Neuronal stem cell (in vitro differentiated cells): Measurements from ENCODE around the gene ADCY10. TPM values are rescaled to one million over a fixed set of nuclear protein-coding genes. Genes with fewer than 3 reads are reported as not detected.

ENCODE experiments used
- DNase-seq: peaks from one replicate; pipeline ENCODE4 v3.0.0-alpha.2; 2013; ENCODE audit warnings: low spot score
- H2AFZ ChIP-seq: one replicate; pipeline ENCODE4 v1.6.1; 2013; ENCODE audit warnings: mild to moderate bottlenecking, low read length, inconsistent platforms
- H2AK5ac ChIP-seq: 2 replicates; pipeline ENCODE4 v1.6.1; 2013; ENCODE audit warnings: low read depth, mild to moderate bottlenecking, inconsistent platforms, low read length, moderate library complexity, mixed read lengths
- H2BK120ac ChIP-seq: 2 replicates; pipeline ENCODE4 v1.6.1; 2013; ENCODE audit warnings: low read depth, mild to moderate bottlenecking, inconsistent platforms, low read length, moderate library complexity, mixed read lengths
- H2BK12ac ChIP-seq: one replicate; pipeline ENCODE4 v1.6.1; 2013; ENCODE audit warnings: low read length, inconsistent platforms
- H2BK15ac ChIP-seq: 2 replicates; pipeline ENCODE4 v1.6.1; 2013; ENCODE audit warnings: mild to moderate bottlenecking, low read length, inconsistent platforms, mixed read lengths
- H2BK5ac ChIP-seq: one replicate; pipeline ENCODE4 v1.6.1; 2013; ENCODE audit warnings: inconsistent platforms, mild to moderate bottlenecking, low read length, moderate library complexity
- H3K14ac ChIP-seq: one replicate; pipeline ENCODE4 v1.6.1; 2013; ENCODE audit warnings: low read length, inconsistent platforms
- H3K18ac ChIP-seq: 2 replicates; pipeline ENCODE4 v1.6.1; 2013; ENCODE audit warnings: low read length, inconsistent platforms
- H3K23ac ChIP-seq: 2 replicates; pipeline ENCODE4 v1.6.1; 2013; ENCODE audit warnings: low read depth, mild to moderate bottlenecking, mixed read lengths, low read length, inconsistent platforms; ENCODE audit not compliant: poor library complexity
- H3K27ac ChIP-seq: replicated peaks from 3 replicates; pipeline ENCODE4 v1.5.1; 2013; ENCODE audit warnings: low read length, inconsistent platforms
- H3K27me3 ChIP-seq, 3 experiments: 2 replicates each; pipeline ENCODE4 v1.6.1; 2013; ENCODE audit warnings: low read length in 3 of 3, mild to moderate bottlenecking in 2 of 3, inconsistent platforms in 1 of 3, low read depth in 1 of 3, mixed read lengths in 1 of 3, moderate library complexity in 1 of 3; ENCODE audit not compliant: control insufficient read depth in 3 of 3, insufficient read depth in 3 of 3
- H3K36me3 ChIP-seq, 2 donors: replicated peaks in 1 of 2; 2 replicates each; pipeline ENCODE4 v1.6.1; 2013; ENCODE audit warnings: low read length in 2 of 2; ENCODE audit not compliant: control insufficient read depth in 2 of 2, insufficient read depth in 2 of 2
- H3K4ac ChIP-seq: 2 replicates; pipeline ENCODE4 v1.6.1; 2013; ENCODE audit warnings: inconsistent platforms, mild to moderate bottlenecking, low read length, moderate library complexity
- H3K4me1 ChIP-seq, 2 donors: 1 replicate in 1 of 2; 2 replicates in 1 of 2; pipeline ENCODE4 v1.6.1; 2013; ENCODE audit warnings: low read length in 2 of 2, low read depth in 1 of 2; ENCODE audit not compliant: control insufficient read depth in 2 of 2, insufficient read depth in 1 of 2
- H3K4me2 ChIP-seq: one replicate; pipeline ENCODE4 v1.6.1; 2013; ENCODE audit warnings: mild to moderate bottlenecking, low read length, inconsistent platforms; ENCODE audit not compliant: insufficient read depth, poor library complexity, severe bottlenecking
- H3K4me3 ChIP-seq, 2 donors: 2 replicates each; pipeline ENCODE4 v1.5.1; 2013; ENCODE audit warnings: low read length in 2 of 2, mild to moderate bottlenecking in 2 of 2, inconsistent platforms in 1 of 2, moderate library complexity in 1 of 2
- H3K79me1 ChIP-seq: one replicate; pipeline ENCODE4 v1.6.1; 2013; ENCODE audit warnings: low read depth, mild to moderate bottlenecking, inconsistent platforms, low read length, moderate library complexity
- H3K9ac ChIP-seq: one replicate; pipeline ENCODE4 v1.6.1; 2013; ENCODE audit warnings: mild to moderate bottlenecking, low read depth, low read length, inconsistent platforms; ENCODE audit not compliant: poor library complexity
- H3K9me3 ChIP-seq, 2 donors: replicated peaks in 1 of 2; 2 replicates each; pipeline versions ENCODE3 to v1.6.1; 2013; ENCODE audit warnings: low read length in 2 of 2, mild to moderate bottlenecking in 2 of 2, inconsistent platforms in 1 of 2, low read depth in 1 of 2, mixed read lengths in 1 of 2, moderate library complexity in 1 of 2; ENCODE audit not compliant: control insufficient read depth in 2 of 2, insufficient read depth in 1 of 2
- H4K8ac ChIP-seq: one replicate; pipeline ENCODE4 v1.6.1; 2013; ENCODE audit warnings: low read depth, mild to moderate bottlenecking, inconsistent platforms, low read length, moderate library complexity
- H4K91ac ChIP-seq: one replicate; pipeline ENCODE4 v1.6.1; 2013; ENCODE audit warnings: low read length, low read depth, mild to moderate bottlenecking, inconsistent platforms; ENCODE audit not compliant: poor library complexity
- WGBS, 2 donors: extraction: QIAGEN DNeasy Blood & Tissue Kit; methylation state at CpG; one replicate each; pipeline ENCODE4 v1.1.7; 2013; ENCODE audit warnings: missing lambda C conversion rate in 2 of 2, mixed read lengths in 1 of 2; ENCODE audit not compliant: insufficient read length in 2 of 2, insufficient replicate concordance in 1 of 2; ENCODE audit errors: extremely low coverage in 2 of 2; 5-methylcytosine and 5-hydroxymethylcytosine counted together
- polyA plus RNA-seq, 2 experiments: library from polyadenylated mRNA; stranded (reverse); fragments of 200-250 nt; gene quantifications; one replicate each; pipeline ENCODE4 v1.2.3, GENCODE V29; 2013

Gene ADCY10
- polyA plus RNA-seq (2013, experiment 1 of 2), result 0.04 TPM
- 0.08 TPM for polyA plus RNA-seq (2013, experiment 2 of 2)

GRCh38 chr1:167913895-167914496, at the start of gene ADCY10:
TSS of gene ADCY10 (minus strand) at chr1:167914134. CDS start at chr1:167905140, 8,994 bp downstream.
- Histone ChIP-seq H4K8ac (no peak within 1 kb of the TSS), H2BK120ac (no peak within 1 kb of the TSS), H2BK15ac (no peak within 1 kb of the TSS), H3K27me3 (no peaks in the 10 kb centered on the region), H2BK12ac (no peak within 1 kb of the TSS), H3K4me3 (no peak within 1 kb of the TSS), H3K27ac (no peak within 1 kb of the TSS), H2BK5ac (no peak within 1 kb of the TSS), H3K18ac (no peak within 1 kb of the TSS), H3K23ac (no peak within 1 kb of the TSS), H3K4me1 (no peaks in the 10 kb centered on the region), H3K9ac (no peak within 1 kb of the TSS), H2AFZ (no peak within 1 kb of the TSS), H3K9me3 (peaks cover 3 to 11% of the 10 kb centered on the region in 2 donors), H3K36me3 (peaks cover 1 to 8% of the 10 kb centered on the region in 2 donors), H3K14ac (no peak within 1 kb of the TSS), H3K4ac (no peak within 1 kb of the TSS), H2AK5ac (no peak within 1 kb of the TSS), H3K4me2 (no peak within 1 kb of the TSS), H4K91ac (no peak within 1 kb of the TSS), H3K79me1 (no peaks in the 10 kb centered on the region)
- WGBS, 2 donors, result no CpG with 5 or more reads among the region's 9 CpGs
- DNase-seq, result no peak

GRCh38 chr1:167957710-167958109, 43.8 kb upstream of the ADCY10 start:
- Histone ChIP-seq H3K4me2 (no peak overlapping the region), H3K9ac (no peak overlapping the region), H2BK12ac (no peak overlapping the region), H3K36me3 (peaks cover 0 to 16% of the 10 kb centered on the region in 2 donors), H4K8ac (no peak overlapping the region), H2AFZ (no peak overlapping the region), H3K9me3 (peaks cover 0 to 6% of the 10 kb centered on the region in 2 donors), H3K18ac (no peak overlapping the region), H3K27ac (no peak overlapping the region), H3K23ac (no peak overlapping the region), H2BK5ac (no peak overlapping the region), H4K91ac (no peak overlapping the region), H3K4ac (no peak overlapping the region), H3K27me3 (no peaks in the 10 kb centered on the region), H3K79me1 (no peaks in the 10 kb centered on the region), H3K4me3 (no peak overlapping the region), H3K4me1 (no peaks in the 10 kb centered on the region), H2BK15ac (no peak overlapping the region), H2BK120ac (no peak overlapping the region), H3K14ac (no peak overlapping the region), H2AK5ac (no peak overlapping the region)
- no peak for DNase-seq

- Histone ChIP-seq H3K23ac (no peak overlapping the region), H3K4me1 (no peaks in the 10 kb centered on the region), H3K36me3 (peaks cover 0 to 19% of the 10 kb centered on the region in 2 donors)
Measured at GRCh38 chr1:167955915-167956314, 42.0 kb upstream of the ADCY10 start.

GRCh38 chr1:167950569-167950968, 36.6 kb upstream of the ADCY10 start:
- H3K9me3 ChIP-seq, result peaks cover 0 to 6% of the 10 kb centered on the region in 2 donors
- no peak overlapping the region for H3K23ac ChIP-seq
- no peak overlapping the region for H3K27ac ChIP-seq
- WGBS, 2 donors, result no CpG with 5 or more reads among the region's 1 CpG
- H2BK120ac ChIP-seq, result no peak overlapping the region
- H3K4ac ChIP-seq, result no peak overlapping the region
- H3K9ac ChIP-seq, result no peak overlapping the region
- H2AK5ac ChIP-seq, result no peak overlapping the region
- no peak overlapping the region for H2AFZ ChIP-seq
- no peaks in the 10 kb centered on the region for H3K27me3 ChIP-seq
- no peak overlapping the region for H3K4me3 ChIP-seq
- no peak overlapping the region for H2BK12ac ChIP-seq
- H3K79me1 ChIP-seq, result no peaks in the 10 kb centered on the region
- H3K4me2 ChIP-seq, result no peak overlapping the region
- no peak overlapping the region for H2BK15ac ChIP-seq
- no peaks in the 10 kb centered on the region for H3K4me1 ChIP-seq
- no peak overlapping the region for H3K18ac ChIP-seq
- no peak overlapping the region for H4K8ac ChIP-seq
- DNase-seq, result no peak
- H3K14ac ChIP-seq, result no peak overlapping the region
- peaks cover 0 to 15% of the 10 kb centered on the region in 2 donors for H3K36me3 ChIP-seq
- H4K91ac ChIP-seq, result no peak overlapping the region
- H2BK5ac ChIP-seq, result no peak overlapping the region

More at GRCh38 chr1:167955915-167956314, 42.0 kb upstream of the ADCY10 start:
- Histone ChIP-seq H3K18ac (no peak overlapping the region), H2BK12ac (no peak overlapping the region), H3K27ac (no peak overlapping the region), H2BK5ac (no peak overlapping the region), H2BK15ac (no peak overlapping the region), H3K4me2 (no peak overlapping the region), H3K4me3 (no peak overlapping the region), H3K4ac (no peak overlapping the region), H3K79me1 (no peaks in the 10 kb centered on the region), H2BK120ac (no peak overlapping the region), H3K27me3 (no peaks in the 10 kb centered on the region), H2AFZ (no peak overlapping the region), H3K9me3 (peaks cover 0 to 6% of the 10 kb centered on the region in 2 donors), H4K91ac (no peak overlapping the region), H3K9ac (no peak overlapping the region), H2AK5ac (no peak overlapping the region), H3K14ac (no peak overlapping the region), H4K8ac (no peak overlapping the region)
- no CpG with 5 or more reads among the region's 2 CpGs for WGBS, 2 donors
- no peak for DNase-seq
